Activated T-helper 2 cell treated with anti-CD3 and anti-CD28 coated beads, Interferon-gamma antibody, Interleukin-2, Interleukin-4, amounts not matched to agents 10 μg/mL and 5 μg/mL and 100 μg/mL, durations not matched to agents 14 hours and 24 hours and 36 hours (primary cell): Measurements from ENCODE around the gene ADCY4. TPM values are rescaled to one million over a fixed set of nuclear protein-coding genes. Genes with fewer than 3 reads are reported as not detected.
"Not testable (repeated sequence)": the region's sequence is repeated elsewhere in the genome, so short reads cannot be mapped to it uniquely, and the experiment has no call there.

Experiments
- DNase-seq: peaks from one replicate; pipeline ENCODE4 v3.0.0; 2021; ENCODE audit warnings: low spot score
- H3K27ac Mint-ChIP-seq: one replicate; pipeline ENCODE4 v1.8.0; 2021; ENCODE audit warnings: mixed read lengths
- H3K27me3 Mint-ChIP-seq: one replicate; pipeline ENCODE4 v1.8.0; 2021; ENCODE audit warnings: low read depth, mixed read lengths
- H3K36me3 Mint-ChIP-seq: one replicate; pipeline ENCODE4 v1.8.0; 2021; ENCODE audit warnings: low read depth, mixed read lengths
- H3K4me1 Mint-ChIP-seq: one replicate; pipeline ENCODE4 v1.8.0; 2021; ENCODE audit warnings: low read depth, mixed read lengths
- H3K4me3 Mint-ChIP-seq: one replicate; pipeline ENCODE4 v1.8.0; 2021; ENCODE audit warnings: low read depth, mild to moderate bottlenecking, moderate library complexity, mixed read lengths
- H3K9me3 Mint-ChIP-seq: one replicate; pipeline ENCODE4 v1.8.0; 2021; ENCODE audit warnings: mixed read lengths
- intact Hi-C: fragments of 100-400 bp; cut with micrococcal nuclease; formaldehyde crosslinking; loops from one replicate; pipeline ENCODE4 v1.15.1; 2023
- total RNA-seq: library from RNA; stranded (reverse); gene quantifications from 2 replicates; pipeline ENCODE4 v1.2.3, GENCODE V29; 2022

ADCY4 gene
- total RNA-seq, 1 donor from 2014 or later = 1.5 TPM

DNA sequence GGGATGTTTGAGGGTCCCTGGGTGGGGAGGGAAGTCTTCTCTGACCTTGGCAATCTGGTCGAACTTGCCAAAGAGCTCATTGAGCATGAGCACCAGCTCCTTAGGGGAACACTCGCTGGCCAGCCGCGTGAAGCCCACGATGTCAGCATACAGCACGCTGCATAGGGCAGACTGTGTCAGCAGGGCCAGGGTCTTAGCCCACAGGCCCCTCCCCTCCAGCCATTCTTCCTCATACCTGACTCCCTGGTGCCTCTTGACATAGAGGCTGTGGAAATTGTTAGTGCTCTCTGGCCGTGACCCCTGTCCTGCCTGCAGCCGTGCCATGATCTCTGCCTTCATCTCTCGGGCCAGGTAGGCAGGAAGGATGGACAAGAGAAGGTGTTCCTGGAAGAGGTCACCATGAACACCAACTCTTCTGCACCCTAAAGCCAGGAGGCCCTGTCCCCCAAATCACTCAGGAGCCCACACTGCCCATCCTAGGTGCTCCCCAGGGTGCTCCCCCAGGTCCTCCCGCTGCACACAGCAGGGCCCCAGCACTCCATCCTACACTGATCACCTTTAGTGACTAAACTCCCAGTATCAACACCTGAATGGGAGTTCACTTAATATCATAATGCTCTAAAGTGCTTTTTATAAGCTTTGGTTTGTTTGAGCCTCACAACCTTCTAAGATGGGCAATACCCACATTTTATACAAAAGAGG, 3.7 kb downstream of the ADCY4 start:
- Mint-ChIP-seq H3K4me1 (peaks cover 39% of the 10 kb centered on the region), H3K4me3 (no peak overlapping the region), H3K27me3 (peaks cover 27% of the 10 kb centered on the region), H3K36me3 (peaks cover 12% of the 10 kb centered on the region), H3K27ac (no peak overlapping the region), H3K9me3 (no peaks in the 10 kb centered on the region)
- intact Hi-C loops = loop anchor here (10.0 kb wide), 1 partner anchor 334 kb away; no protein-coding TSS in a partner anchor
- DNase-seq = no peak

DNA sequence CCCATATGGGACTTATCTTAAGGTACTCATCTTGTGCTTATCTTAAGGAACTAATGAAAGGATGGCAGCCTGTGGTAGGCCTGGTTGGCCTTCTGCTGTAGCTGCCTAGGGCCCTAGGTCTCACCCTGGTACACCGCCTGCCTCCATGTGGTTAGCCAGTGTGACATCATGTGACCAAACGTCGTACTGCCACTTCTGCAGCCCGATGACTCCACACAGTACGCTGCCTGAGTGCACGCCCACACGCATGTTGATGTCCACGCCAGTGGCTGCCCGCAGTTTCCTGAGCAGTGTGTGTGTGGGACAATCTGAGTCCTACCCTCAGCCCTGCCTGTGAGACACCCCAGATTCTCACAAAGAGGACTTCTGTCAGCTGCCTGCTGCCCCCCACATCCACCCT, 5.1 kb downstream of the ADCY4 start:
- H3K27me3 Mint-ChIP-seq = peaks cover 20% of the 10 kb centered on the region
- H3K27ac Mint-ChIP-seq = no peak overlapping the region
- no peak overlapping the region for H3K4me3 Mint-ChIP-seq
- no peak for DNase-seq
- H3K36me3 Mint-ChIP-seq = no peaks in the 10 kb centered on the region
- intact Hi-C loops = loop anchor here (10.0 kb wide), 1 partner anchor 335 kb away; no protein-coding TSS in a partner anchor
- H3K9me3 Mint-ChIP-seq = no peaks in the 10 kb centered on the region
- H3K4me1 Mint-ChIP-seq = peaks cover 38% of the 10 kb centered on the region

DNA sequence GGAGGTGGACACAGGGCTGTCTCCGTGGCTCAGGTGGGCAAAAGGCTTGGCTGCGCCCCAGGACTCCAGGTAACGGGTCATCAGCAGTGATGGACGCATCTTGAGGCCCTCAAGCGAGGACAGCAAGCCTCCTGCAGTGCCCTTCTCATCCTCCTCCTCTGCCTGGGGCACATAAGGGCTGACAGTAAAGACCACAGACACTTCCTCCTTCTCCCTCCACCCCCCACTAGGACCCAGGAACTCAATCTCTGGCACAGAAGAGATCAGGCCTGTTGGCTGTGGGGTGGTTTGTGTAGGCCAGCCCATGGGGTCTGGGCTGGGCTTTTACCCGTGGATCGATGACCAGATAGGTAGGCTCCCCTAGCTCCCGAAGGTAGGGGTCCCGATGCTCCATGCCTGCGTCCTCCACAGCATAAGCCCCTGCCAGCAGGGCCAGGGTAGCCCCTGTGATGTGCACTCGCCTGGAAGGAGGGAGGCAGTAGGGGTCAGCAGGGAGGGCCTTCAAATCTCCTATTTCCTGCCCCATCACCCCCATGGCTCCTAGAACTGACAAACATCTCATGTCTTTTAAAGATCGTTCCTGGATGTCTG, 5.7 kb downstream of the ADCY4 start:
- no peak overlapping the region for H3K27ac Mint-ChIP-seq

DNA sequence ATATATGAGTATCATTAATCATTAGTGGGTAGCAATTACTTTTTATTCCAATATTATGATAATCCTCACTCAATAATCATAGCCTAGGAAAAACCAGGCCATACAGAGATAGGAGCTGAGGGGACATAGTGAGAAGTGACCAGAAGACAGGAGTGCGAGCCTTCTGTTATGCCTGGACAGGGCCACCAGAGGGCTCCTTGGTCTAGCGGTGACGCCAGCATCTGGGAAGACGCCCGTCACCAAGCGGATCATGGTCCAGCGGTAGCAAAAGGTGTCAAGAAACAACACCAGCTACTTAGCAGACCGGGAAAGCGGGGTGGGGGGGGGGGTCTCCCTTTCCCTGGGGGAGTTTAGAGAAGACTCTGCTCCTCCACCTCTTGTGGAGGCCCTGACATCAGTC, 7.0 kb downstream of the ADCY4 start:
- DNase-seq, H3K4me3 Mint-ChIP-seq, H3K27ac Mint-ChIP-seq, H3K36me3 Mint-ChIP-seq, H3K9me3 Mint-ChIP-seq, intact Hi-C loops: not testable (repeated sequence)
- H3K27me3 Mint-ChIP-seq = peaks cover 16% of the 10 kb centered on the region
- peaks cover 34% of the 10 kb centered on the region for H3K4me1 Mint-ChIP-seq

More for the DNA sequence above, 5.7 kb downstream of the ADCY4 start:
- peaks cover 38% of the 10 kb centered on the region for H3K4me1 Mint-ChIP-seq
- H3K27me3 Mint-ChIP-seq = peaks cover 17% of the 10 kb centered on the region
- no peak for DNase-seq
- intact Hi-C loops = no loop called here
- H3K4me3 Mint-ChIP-seq = no peak overlapping the region
- H3K36me3 Mint-ChIP-seq = no peaks in the 10 kb centered on the region
- H3K9me3 Mint-ChIP-seq = no peaks in the 10 kb centered on the region

DNA sequence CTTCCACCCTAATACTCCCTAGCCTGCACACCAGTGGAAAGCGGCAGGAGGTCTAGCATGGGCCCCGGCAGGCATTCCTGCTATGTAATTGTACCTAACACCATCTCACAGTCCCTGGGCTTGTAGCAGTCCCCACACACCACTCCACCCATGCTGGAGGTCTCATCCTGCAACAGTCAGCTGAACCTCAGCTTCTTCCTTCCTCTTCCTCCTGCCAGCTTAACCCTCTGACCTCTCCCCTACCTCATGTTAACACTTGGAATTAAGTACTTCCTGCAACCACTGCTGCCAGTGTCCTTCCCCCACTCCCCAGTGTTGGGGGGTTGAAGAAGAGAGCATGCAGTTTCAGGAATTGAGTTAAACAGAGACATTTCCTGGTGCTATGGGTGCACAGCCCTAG, 7.6 kb downstream of the ADCY4 start:
- Mint-ChIP-seq H3K36me3 (no peaks in the 10 kb centered on the region), H3K4me1 (peaks cover 31% of the 10 kb centered on the region), H3K9me3 (no peaks in the 10 kb centered on the region), H3K27me3 (peaks cover 13% of the 10 kb centered on the region), H3K27ac (no peak overlapping the region), H3K4me3 (no peak overlapping the region)
- no peak for DNase-seq
- intact Hi-C loops = no loop called here

DNA sequence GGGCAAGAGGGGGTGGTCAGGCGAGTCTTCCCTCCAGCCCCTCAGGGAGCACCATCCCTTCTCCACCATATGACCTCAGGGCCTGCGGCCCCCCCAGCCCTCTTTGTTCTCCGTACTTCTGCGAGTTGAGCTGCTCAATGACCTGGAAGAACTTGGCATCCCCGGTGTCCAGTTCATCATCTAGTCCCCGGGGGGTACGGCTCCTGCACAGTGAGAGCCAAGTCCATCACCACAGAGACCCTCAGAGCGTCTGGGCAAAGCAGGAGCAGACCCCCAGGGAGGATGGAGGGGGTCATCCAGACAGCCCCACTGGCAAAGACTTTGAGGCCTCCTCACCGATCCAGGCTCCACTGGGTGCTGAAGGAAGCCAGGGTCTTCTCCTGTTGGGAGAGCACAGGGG, 8.9 kb downstream of the ADCY4 start:
- DNase-seq = no peak
- Mint-ChIP-seq H3K9me3 (no peaks in the 10 kb centered on the region), H3K4me1 (peaks cover 27% of the 10 kb centered on the region), H3K27me3 (peaks cover 7% of the 10 kb centered on the region), H3K4me3 (no peak overlapping the region), H3K27ac (no peak overlapping the region), H3K36me3 (no peaks in the 10 kb centered on the region)
- intact Hi-C loops = no loop called here

DNA sequence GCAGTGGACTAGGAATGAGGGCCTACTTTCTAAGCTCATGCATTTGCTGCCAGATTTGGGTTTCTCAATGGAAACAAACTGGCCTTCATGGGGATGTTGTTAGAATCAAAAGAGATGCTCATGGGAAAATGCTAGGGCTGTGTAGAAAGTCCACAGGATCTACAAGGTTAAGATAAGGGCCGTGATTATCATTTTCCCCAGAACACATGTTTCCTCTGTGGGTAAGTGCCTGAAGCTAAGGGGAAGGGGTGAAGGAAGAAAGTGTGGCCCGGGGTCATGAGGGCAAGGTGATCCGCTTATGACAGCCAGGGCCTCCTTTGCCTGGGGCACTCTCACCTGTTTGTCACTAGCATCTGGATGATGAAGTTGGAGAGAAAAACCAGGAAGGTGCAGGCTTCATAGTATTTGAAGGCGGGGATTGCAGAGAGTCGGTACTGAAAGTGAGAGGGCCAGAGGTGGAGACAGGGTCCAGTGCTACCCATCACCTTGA, 9.8 kb downstream of the ADCY4 start:
- Mint-ChIP-seq H3K4me1 (peaks cover 25% of the 10 kb centered on the region), H3K9me3 (no peaks in the 10 kb centered on the region), H3K4me3 (no peak overlapping the region), H3K27me3 (peaks cover 4% of the 10 kb centered on the region), H3K27ac (no peak overlapping the region), H3K36me3 (no peaks in the 10 kb centered on the region)
- no peak for DNase-seq
- intact Hi-C loops = no loop called here

DNA sequence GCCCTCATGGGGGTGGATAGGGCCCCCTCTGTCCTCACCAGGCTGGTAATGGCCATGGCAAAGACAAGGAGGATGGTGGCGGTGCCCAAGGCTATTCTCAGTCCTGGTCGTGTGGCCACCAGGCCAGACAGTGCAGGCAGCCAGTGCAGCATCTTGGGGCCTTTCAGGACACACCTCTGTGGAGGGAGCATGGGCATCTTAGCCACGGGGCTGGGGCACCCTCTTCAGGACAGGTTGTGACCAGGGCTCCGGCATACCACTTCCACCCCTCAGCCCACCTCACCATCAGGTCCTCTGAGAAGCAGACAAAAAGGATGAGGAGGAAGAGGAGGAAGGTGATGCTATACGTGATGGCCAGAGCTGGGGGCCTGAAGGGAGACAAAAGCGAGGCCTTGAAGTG, 10.8 kb downstream of the ADCY4 start:
- Mint-ChIP-seq H3K4me3 (no peak overlapping the region), H3K27ac (no peak overlapping the region), H3K27me3 (peaks cover 11% of the 10 kb centered on the region), H3K9me3 (no peaks in the 10 kb centered on the region), H3K36me3 (no peaks in the 10 kb centered on the region), H3K4me1 (peaks cover 16% of the 10 kb centered on the region)
- intact Hi-C loops = no loop called here
- DNase-seq = no peak

DNA sequence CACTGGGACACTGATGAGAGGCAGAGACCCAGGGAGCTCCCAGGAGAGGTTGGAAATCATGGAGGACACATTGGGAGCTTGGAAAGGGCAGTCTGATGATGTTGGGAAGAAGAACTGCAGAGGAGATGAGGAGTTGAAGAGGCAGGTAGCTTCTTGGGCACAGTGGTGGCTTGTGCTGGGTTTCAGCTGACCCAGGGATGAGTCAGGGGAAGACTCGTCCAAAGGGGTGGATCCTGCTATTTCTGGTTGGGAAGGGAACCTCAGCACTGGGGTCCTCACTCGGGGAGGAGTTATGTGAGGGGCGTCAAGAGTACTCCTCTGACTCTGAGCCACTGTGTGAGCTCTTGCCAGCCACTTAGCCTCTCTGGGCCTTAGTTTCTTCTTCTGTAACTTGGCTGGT, 11.5 kb downstream of the ADCY4 start:
- Mint-ChIP-seq H3K27me3 (peaks cover 11% of the 10 kb centered on the region), H3K36me3 (no peaks in the 10 kb centered on the region), H3K27ac (no peak overlapping the region), H3K4me1 (peaks cover 9% of the 10 kb centered on the region), H3K9me3 (no peaks in the 10 kb centered on the region), H3K4me3 (no peak overlapping the region)
- intact Hi-C loops = no loop called here
- DNase-seq = no peak

DNA sequence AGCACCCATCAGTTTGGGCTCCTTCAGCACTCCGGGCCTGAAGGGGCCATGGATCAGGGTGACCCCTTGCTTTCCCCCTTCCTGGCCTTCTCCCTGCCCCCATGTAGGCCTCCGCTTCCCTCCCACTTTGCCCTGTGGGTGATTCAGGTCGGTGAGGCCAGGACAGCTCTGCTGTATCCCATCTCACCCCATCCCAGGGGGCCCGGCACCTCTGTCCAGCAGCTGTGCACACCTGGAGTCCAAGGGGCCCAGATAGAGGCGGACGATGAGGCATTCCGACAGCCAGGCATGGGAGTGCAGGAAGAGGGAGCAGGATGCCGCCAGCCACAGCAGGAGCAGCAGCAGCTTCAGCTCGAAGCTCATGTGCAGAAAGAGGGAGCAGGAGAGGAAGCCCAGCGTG, 12.2 kb downstream of the ADCY4 start:
- Mint-ChIP-seq H3K4me1 (peaks cover 12% of the 10 kb centered on the region), H3K4me3 (no peak overlapping the region), H3K27me3 (peaks cover 11% of the 10 kb centered on the region), H3K27ac (no peak overlapping the region), H3K36me3 (no peaks in the 10 kb centered on the region), H3K9me3 (no peaks in the 10 kb centered on the region)
- intact Hi-C loops = no loop called here
- no peak for DNase-seq

DNA sequence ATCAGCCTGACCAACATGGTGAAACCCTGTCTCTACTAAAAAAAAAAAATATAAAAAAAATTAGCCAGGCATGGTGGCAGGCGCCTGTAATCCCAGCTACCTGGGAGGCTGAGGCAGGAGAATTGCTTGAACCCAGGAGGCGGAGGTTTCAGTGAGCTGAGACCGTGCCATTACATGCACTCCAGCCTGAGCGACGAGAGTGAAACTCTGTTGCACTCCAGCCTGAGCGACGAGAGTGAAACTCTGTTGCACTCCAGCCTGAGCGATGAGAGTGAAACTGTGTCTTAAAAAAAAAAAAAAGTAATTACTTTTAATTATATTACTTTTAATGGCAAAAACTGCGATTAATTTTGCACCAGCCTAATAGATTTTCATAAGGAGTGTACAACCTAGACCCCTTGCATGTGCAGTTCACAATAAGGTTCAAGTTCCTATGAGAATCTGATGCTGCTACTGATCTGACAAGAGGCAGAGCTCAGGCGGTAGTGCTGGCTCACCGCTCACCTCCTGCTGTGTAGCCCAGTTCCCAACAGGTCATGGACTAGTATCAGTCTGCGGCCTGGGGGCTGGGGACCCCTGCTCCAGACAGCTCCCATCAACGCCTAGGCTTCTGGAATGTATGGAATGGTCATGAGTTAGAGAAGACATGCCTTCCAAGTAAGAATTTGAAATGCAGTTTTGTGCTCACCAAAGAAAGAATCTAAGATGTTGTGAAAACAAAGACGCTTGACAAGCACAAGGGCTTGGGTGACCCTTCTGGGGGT, 13.5 kb downstream of the ADCY4 start:
- Mint-ChIP-seq H3K9me3 (no peaks in the 10 kb centered on the region), H3K36me3 (peaks cover 3% of the 10 kb centered on the region), H3K27me3 (peaks cover 11% of the 10 kb centered on the region), H3K4me1 (peaks cover 15% of the 10 kb centered on the region), H3K27ac (no peak overlapping the region), H3K4me3 (no peak overlapping the region)
- intact Hi-C loops = no loop called here
- no peak for DNase-seq

DNA sequence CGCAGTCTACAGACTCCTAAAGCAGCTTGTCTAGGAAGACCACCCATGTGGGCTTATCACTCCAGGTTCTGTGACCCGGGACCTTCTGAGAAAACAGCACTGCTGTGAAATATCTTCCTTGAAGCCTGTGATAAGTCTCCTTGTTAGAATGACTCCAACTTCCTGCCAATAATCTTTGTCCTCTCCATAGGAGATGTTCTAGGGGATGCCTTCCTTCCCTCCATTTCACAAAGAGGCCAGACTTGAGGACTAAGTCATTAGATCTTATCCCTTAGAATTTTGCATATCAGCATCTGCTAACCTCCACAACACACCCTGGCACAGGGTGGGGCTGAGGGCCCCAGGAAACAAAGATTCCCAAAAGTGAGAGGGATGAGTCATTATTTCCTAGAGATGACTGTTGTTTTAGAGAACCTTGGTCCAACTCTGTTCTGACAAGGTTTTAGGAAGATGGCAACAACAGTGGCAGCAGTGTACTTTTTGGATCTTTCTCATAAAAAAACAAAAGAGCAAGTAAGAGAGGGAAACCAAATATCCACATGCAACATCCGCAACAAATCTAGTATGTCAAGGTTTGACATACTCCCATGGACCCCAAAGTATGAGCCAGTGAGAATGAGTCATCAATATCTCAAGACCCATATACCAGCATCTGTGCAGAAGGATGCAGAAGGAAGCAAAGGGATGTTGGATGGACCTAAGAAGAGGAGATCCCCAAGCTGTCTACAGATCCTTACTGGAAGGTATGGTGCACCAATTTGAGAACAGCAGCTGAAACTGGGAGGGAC, 17.5 kb downstream of the ADCY4 start:
- Mint-ChIP-seq H3K9me3 (no peaks in the 10 kb centered on the region), H3K4me3 (no peak overlapping the region), H3K36me3 (peaks cover 26% of the 10 kb centered on the region), H3K27ac (peak overlapping the region; percentile 16), H3K4me1 (peaks cover 37% of the 10 kb centered on the region), H3K27me3 (peaks cover 11% of the 10 kb centered on the region)
- intact Hi-C loops = no loop called here
- DNase-seq = no peak
